HFFc6 (cell line): ENCODE measurements around the gene MRPL3. TPM values are rescaled to one million over a fixed set of nuclear protein-coding genes. Genes with fewer than 3 reads are reported as not detected.

Experiments
- DNase-seq: peaks from one replicate; pipeline ENCODE4 v3.0.0-alpha.2; 2018
- H3K27ac Mint-ChIP-seq: 2 replicates; pipeline ENCODE4 v1.8.0; 2020; ENCODE audit warnings: mild to moderate bottlenecking, mixed read lengths
- H3K27me3 Mint-ChIP-seq: 2 replicates; pipeline ENCODE4 v1.8.0; 2021; ENCODE audit warnings: mild to moderate bottlenecking, moderate library complexity, mixed read lengths; ENCODE audit not compliant: insufficient read depth
- H3K36me3 Mint-ChIP-seq: 2 replicates; pipeline ENCODE4 v1.8.0; 2021; ENCODE audit warnings: low read depth, mixed read lengths
- H3K4me1 Mint-ChIP-seq: 2 replicates; pipeline ENCODE4 v1.8.0; 2020; ENCODE audit warnings: low read depth, mixed read lengths
- H3K4me3 Mint-ChIP-seq: 2 replicates; pipeline ENCODE4 v1.8.0; 2020; ENCODE audit warnings: mild to moderate bottlenecking, moderate library complexity, mixed read lengths
- H3K9me3 Mint-ChIP-seq: 2 replicates; pipeline ENCODE4 v1.8.0; 2020; ENCODE audit warnings: mild to moderate bottlenecking, mixed read lengths
- CTCF ChIP-seq: fragments of 200-600 bp; sonication (generic); IDR thresholded peaks from 2 replicates; pipeline ENCODE4 v1.5.0; 2021; ENCODE audit warnings: antibody characterized with exemption, mild to moderate bottlenecking
- total RNA-seq, 6 experiments: library from RNA; stranded (reverse); fragmentation: NEBNext Ultra II Directional; extraction: Animal tissue kit (Norgen Biotek cat#: 25700); gene quantifications; 2 replicates in 1 of 6; 3 replicates in 5 of 6; pipeline ENCODE4 v1.2.3, GENCODE V29; 2021

The MRPL3 gene
- total RNA-seq, 6 experiments from 2014 or later, result 98.7 to 125 (median 115) TPM

GRCh38 chr3:131538968-131539367, 36.2 kb upstream of the MRPL3 start:
- Mint-ChIP-seq H3K27me3 (no peaks in the 10 kb centered on the region; the same call in 1 of the 2 replicates), H3K4me3 (no peak overlapping the region), H3K36me3 (no peaks in the 10 kb centered on the region), H3K4me1 (peaks cover 36% of the 10 kb centered on the region), H3K9me3 (no peaks in the 10 kb centered on the region), H3K27ac (no peak overlapping the region)
- DNase-seq, result no peak
- TF ChIP-seq CTCF, result no peak

- Mint-ChIP-seq H3K36me3 (no peaks in the 10 kb centered on the region), H3K9me3 (no peaks in the 10 kb centered on the region), H3K4me3 (no peak overlapping the region), H3K4me1 (peaks cover 30% of the 10 kb centered on the region), H3K27me3 (no peaks in the 10 kb centered on the region; the same call in 1 of the 2 replicates), H3K27ac (no peak overlapping the region)
- DNase-seq, result no peak
- TF ChIP-seq CTCF, result no peak
Measured at GRCh38 chr3:131537531-131537930, 34.8 kb upstream of the MRPL3 start.

GRCh38 chr3:131535596-131535995, 32.8 kb upstream of the MRPL3 start:
- Mint-ChIP-seq H3K9me3 (no peaks in the 10 kb centered on the region), H3K4me1 (peaks cover 27% of the 10 kb centered on the region), H3K27me3 (no peaks in the 10 kb centered on the region; the same call in 1 of the 2 replicates), H3K36me3 (no peaks in the 10 kb centered on the region), H3K4me3 (peak overlapping the region; percentile 30; the same call in 1 of the 2 replicates), H3K27ac (peak overlapping the region; percentile 69)
- DNase-seq, result peak; percentile 85
- TF ChIP-seq CTCF, result no peak

- peak; percentile 71 for DNase-seq
- TF ChIP-seq CTCF, result no peak
- Mint-ChIP-seq H3K4me1 (peaks cover 22% of the 10 kb centered on the region), H3K36me3 (no peaks in the 10 kb centered on the region), H3K4me3 (0 out of 2 replicates have a peak overlapping the region, but pooled peaks have one; percentile 30), H3K27me3 (no peaks in the 10 kb centered on the region; the same call in 1 of the 2 replicates), H3K27ac (peak overlapping the region; percentile 69; the same call in 1 of the 2 replicates), H3K9me3 (no peaks in the 10 kb centered on the region)
Measured at GRCh38 chr3:131535131-131535530, 32.4 kb upstream of the MRPL3 start.

GRCh38 chr3:131532645-131533044, 29.9 kb upstream of the MRPL3 start:
- no peak for DNase-seq
- peaks cover 3% of the 10 kb centered on the region; the same call in 1 of the 2 replicates for H3K27me3 Mint-ChIP-seq
- H3K9me3 Mint-ChIP-seq, result no peaks in the 10 kb centered on the region
- H3K36me3 Mint-ChIP-seq, result no peaks in the 10 kb centered on the region
- no peak for TF ChIP-seq CTCF
- H3K27ac Mint-ChIP-seq, result no peak overlapping the region
- peaks cover 18% of the 10 kb centered on the region for H3K4me1 Mint-ChIP-seq
- no peak overlapping the region for H3K4me3 Mint-ChIP-seq
